ENCODE results near the gene CLDN6. TPM values are rescaled to one million over a fixed set of nuclear protein-coding genes. Genes with fewer than 3 reads are reported as not detected.
A peak's percentile ranks its signal among the peaks of the same experiment; 100 is the strongest.

CLDN6 gene
- total and polyA plus RNA-seq, 8 donors = not detected

DNA sequence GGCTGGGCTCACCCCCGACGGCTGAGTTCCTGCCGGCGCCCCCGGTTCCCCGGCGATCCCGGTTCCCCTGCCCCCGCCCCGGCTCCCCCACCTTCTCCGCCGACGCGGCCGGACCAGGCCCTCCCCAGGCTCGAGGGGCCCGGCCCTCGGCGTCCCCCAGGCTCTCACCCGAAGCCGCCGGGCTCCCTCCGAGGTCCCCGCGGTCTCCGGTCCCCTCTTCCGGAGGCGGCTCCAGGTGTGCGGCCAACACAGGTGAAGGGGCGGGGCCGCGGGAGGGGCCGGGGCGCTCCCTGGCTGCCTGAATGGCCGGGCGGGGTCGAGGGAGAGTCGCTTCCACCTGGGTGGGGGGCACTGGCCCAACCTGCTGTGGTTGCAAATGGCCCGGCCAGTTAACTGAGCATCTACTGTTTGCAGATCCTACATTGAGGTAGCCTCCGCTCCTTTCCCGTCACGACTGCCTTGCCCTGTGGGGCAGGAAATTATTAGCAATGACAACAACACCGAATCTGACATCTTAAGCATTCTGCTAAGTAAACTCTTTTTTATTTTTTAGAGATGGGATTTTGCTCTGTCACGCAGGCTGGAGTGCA is 18.8 kb upstream of the CLDN6 start, which contains the start of gene BICDL2:
BICDL2 (minus strand) TSS at position 219 of the 590 bp plus-strand sequence. CDS start 1,448 bp downstream, outside the sequence.
- Histone ChIP-seq H3K27ac (peak within 1 kb of the TSS; percentile 84 to 89 (median 85)), H3K4me3 (peak within 1 kb of the TSS; percentile 45 to 56 (median 51)), H3K27me3 (peaks cover 7 to 100% (median 65%) of the 10 kb centered on the region in 3 donors), H3K4me1 (peaks cover 4 to 33% (median 30%) of the 10 kb centered on the region in 4 donors), H3K36me3 (no peaks in the 10 kb centered on the region), H3K9me3 (no peaks in the 10 kb centered on the region)
- intact Hi-C loops (cut with DNase I; ENCODE audit: low total_unique reads) = no loop called here
- 3 to 16% (median 5%) methylated on average over 8 to 44 of the region's 44 CpGs for WGBS, 5 donors
- DNase-seq = peak; percentile 74 to 83
- TF ChIP-seq, protein P1, sequence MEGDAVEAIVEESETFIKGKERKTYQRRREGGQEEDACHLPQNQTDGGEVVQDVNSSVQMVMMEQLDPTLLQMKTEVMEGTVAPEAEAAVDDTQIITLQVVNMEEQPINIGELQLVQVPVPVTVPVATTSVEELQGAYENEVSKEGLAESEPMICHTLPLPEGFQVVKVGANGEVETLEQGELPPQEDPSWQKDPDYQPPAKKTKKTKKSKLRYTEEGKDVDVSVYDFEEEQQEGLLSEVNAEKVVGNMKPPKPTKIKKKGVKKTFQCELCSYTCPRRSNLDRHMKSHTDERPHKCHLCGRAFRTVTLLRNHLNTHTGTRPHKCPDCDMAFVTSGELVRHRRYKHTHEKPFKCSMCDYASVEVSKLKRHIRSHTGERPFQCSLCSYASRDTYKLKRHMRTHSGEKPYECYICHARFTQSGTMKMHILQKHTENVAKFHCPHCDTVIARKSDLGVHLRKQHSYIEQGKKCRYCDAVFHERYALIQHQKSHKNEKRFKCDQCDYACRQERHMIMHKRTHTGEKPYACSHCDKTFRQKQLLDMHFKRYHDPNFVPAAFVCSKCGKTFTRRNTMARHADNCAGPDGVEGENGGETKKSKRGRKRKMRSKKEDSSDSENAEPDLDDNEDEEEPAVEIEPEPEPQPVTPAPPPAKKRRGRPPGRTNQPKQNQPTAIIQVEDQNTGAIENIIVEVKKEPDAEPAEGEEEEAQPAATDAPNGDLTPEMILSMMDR (IDR thresholded peaks at IDR 0.05) = no peak
- TF ChIP-seq EP300 (IDR thresholded peaks at IDR 0.05) (no peak), POLR2AphosphoS5 (IDR thresholded peaks at IDR 0.05) (peak in 2 of 3 donors; percentile 51 to 60)

DNA sequence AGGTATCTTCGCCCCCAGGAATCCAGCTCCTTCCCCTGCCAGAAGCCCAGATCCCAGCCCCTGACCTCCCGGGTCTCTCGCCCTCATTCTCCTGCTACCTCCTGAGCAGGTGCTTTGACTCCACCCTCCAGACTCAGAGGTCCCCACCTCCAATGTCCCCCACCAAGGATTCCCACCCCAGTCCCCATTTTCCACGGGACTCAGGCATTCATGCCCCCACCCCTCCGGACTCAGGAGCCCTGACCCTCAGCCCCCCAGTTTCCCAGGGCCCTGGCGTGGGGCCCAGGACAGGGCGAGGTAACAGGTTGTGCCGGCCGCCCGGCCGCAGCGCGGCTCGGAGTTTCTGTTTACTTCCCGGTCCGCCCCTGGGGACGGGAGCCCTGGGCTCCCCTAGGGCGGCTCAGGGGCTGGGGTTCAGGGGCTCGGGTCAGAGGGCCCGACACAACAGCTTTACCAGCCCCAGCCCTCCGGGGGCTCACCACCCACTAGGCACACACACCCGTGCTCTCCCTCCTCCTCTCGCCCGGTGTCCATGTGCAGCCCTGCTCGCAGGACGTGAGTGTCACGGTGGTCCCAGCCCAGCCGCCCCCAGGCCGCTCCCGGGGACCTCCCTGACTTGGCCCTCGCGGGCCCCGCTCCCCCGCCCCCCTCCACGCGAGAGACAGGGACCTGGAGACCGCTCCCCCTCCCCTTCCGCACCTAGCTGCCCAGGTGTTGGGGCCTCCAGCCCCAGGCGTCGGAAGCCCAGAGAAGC is 18.2 kb upstream of the CLDN6 start:
- H3K4me3 ChIP-seq = peak overlapping the region; percentile 45 to 56 (median 51)
- TF ChIP-seq, protein P1 (IDR thresholded peaks at IDR 0.05) = no peak
- TF ChIP-seq POLR2AphosphoS5 (IDR thresholded peaks at IDR 0.05) = peak in 2 of 3 donors; percentile 28 to 43
- H3K27me3 ChIP-seq = peaks cover 7 to 100% (median 63%) of the 10 kb centered on the region in 3 donors
- DNase-seq = peak; percentile 75 to 79
- WGBS, 5 donors = 0 to 3% (median 2%) methylated on average over 11 to 40 of the region's 40 CpGs
- H3K4me1 ChIP-seq = peaks cover 4 to 38% (median 34%) of the 10 kb centered on the region in 4 donors
- intact Hi-C loops (cut with DNase I; ENCODE audit: low total_unique reads) = no loop called here
- H3K27ac ChIP-seq = peak overlapping the region; percentile 84 to 89 (median 85)
- H3K9me3 ChIP-seq = no peaks in the 10 kb centered on the region
- H3K36me3 ChIP-seq = no peaks in the 10 kb centered on the region

DNA sequence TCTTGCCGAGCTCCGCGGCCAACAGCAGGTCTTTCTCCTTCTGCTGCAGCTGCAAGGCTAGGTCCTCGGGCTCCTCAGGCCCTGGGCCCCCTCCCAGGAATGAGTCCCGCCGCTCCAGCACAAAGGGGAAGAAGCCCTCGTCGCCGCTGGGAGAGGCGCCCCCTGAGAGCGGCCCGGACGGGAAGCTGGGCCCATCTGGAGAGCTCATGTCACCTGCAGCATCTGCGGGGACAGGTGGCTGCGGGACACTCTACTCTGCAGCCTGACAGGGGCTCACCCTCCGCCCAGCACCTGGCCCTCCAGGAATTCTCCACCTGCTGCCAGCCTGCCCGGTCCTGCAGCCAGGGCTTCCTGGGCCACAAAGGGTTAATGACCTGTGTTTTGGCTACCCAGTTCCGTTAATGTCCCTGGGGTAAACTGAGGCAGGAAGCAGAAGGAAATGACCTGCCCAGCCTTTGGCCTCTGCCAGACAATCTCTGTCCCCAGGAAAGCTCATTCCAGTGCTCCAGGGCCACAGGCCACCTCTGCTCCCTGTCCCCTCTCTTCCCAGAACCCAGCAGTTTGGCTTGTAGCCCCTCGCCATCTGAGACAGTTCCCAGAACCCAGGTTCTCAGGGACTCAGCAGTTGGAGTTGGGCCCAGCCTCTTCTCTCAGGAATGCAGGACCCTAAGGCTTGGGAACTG is 17.4 kb upstream of the CLDN6 start:
- H3K27ac ChIP-seq = peak overlapping the region; percentile 84 to 89 (median 85)
- 51 to 66% (median 52%) methylated on average over 9 to 19 of the region's 19 CpGs for WGBS, 5 donors
- intact Hi-C loops (cut with DNase I; ENCODE audit: low total_unique reads) = no loop called here
- peaks cover 0 to 4% (median 0%) of the 10 kb centered on the region in 4 donors for H3K36me3 ChIP-seq
- DNase-seq = no peak
- H3K4me3 ChIP-seq = peak overlapping the region; percentile 45 to 56 (median 51)
- peaks cover 4 to 40% (median 34%) of the 10 kb centered on the region in 4 donors for H3K4me1 ChIP-seq
- H3K27me3 ChIP-seq = peaks cover 8 to 100% (median 66%) of the 10 kb centered on the region in 3 donors
- TF ChIP-seq POLR2AphosphoS5 (IDR thresholded peaks at IDR 0.05) = no peak
- TF ChIP-seq, protein P1 (IDR thresholded peaks at IDR 0.05) = no peak
- TF ChIP-seq POLR2A (IDR thresholded peaks at IDR 0.05) = no peak
- no peak for TF ChIP-seq EP300 (IDR thresholded peaks at IDR 0.05)
- H3K9me3 ChIP-seq = no peaks in the 10 kb centered on the region

DNA sequence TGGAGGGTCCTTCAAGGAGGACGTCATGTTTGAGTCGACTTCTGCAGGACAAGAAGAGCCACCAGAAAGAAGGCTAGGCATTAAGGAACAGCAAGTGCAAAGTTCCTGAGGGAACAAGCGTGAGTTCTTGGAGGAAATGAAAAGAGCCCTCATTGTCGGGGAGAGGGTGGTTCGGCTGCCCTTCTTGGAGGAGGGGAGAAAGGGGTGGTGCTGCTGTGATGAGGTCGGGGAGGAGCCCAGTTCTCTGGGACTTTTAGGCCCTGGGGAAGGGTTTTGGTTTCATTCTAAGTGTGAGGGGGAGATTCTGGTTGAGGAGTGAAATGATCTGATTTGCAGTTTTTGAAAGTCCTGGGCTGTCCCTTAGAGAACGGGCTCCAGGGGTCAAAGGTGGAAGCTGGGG is 14.6 kb upstream of the CLDN6 start:
- Histone ChIP-seq H3K4me1 (peaks cover 14 to 55% (median 52%) of the 10 kb centered on the region in 4 donors), H3K27ac (no peak overlapping the region), H3K4me3 (no peak overlapping the region), H3K9me3 (no peaks in the 10 kb centered on the region), H3K27me3 (peaks cover 11 to 94% (median 57%) of the 10 kb centered on the region in 3 donors), H3K36me3 (peaks cover 0 to 22% (median 2%) of the 10 kb centered on the region in 4 donors)
- DNase-seq = no peak
- intact Hi-C loops (cut with DNase I; ENCODE audit: low total_unique reads) = no loop called here
- WGBS, 5 donors = 32 to 61% (median 51%) methylated on average over 7 of the region's 7 CpGs
- TF ChIP-seq POLR2A (IDR thresholded peaks at IDR 0.05) (no peak), POLR2AphosphoS5 (IDR thresholded peaks at IDR 0.05) (no peak), EP300 (IDR thresholded peaks at IDR 0.05) (no peak)
- TF ChIP-seq, protein P1 (IDR thresholded peaks at IDR 0.05) = no peak

All from stomach (tissue), 9 donors.